ENCODE data around the gene GAD2.

The GAD2 gene

GRCh38 chr10:26291721-26292480 lies 75.3 kb downstream of the GAD2 start:
- Histone ChIP-seq H3K27ac (ENCODE audit: low read length) (no peak overlapping the region), H3K4me1 (ENCODE audit: insufficient read depth, low read length) (no peaks in the 10 kb centered on the region), H3K4me3 (ENCODE audit: low read depth in 1 of 2, low read length in 2 of 2) (no peak overlapping the region), H3K27me3 (ENCODE audit: insufficient read depth, low read length, poor library complexity) (peaks cover 14% of the 10 kb centered on the region), H3K4me2 (ENCODE audit: insufficient read depth, low read length) (no peak overlapping the region), H2AFZ (ENCODE audit: low read depth, low read length) (no peak overlapping the region), H4K20me1 (ENCODE audit: insufficient read depth, low read length) (no peaks in the 10 kb centered on the region), H3K9ac (ENCODE audit: low read depth, low read length) (no peak overlapping the region), H3K36me3 (ENCODE audit: insufficient read depth, low read length) (no peaks in the 10 kb centered on the region), H3K9me3 (ENCODE audit: insufficient read depth, low read length, severe bottlenecking) (no peaks in the 10 kb centered on the region), H3K79me2 (ENCODE audit: insufficient read depth, low read length) (no peaks in the 10 kb centered on the region)
- ATAC-seq (ENCODE audit: insufficient read depth, low read depth), result no peak
- no peak for DNase-seq
- no peak for TF ChIP-seq EZH2 (IDR thresholded peaks at IDR 0.05; ENCODE audit: borderline replicate concordance, low read depth, low read length, severe bottlenecking)
- TF ChIP-seq CTCF (IDR thresholded peaks at IDR 0.05; ENCODE audit: borderline replicate concordance, extremely low read depth, low read length, poor library complexity, severe bottlenecking), result no peak

- no peak for DNase-seq
These were observed 79.8 kb downstream of the GAD2 start for GRCh38 chr10:26296360-26296759.

DNA sequence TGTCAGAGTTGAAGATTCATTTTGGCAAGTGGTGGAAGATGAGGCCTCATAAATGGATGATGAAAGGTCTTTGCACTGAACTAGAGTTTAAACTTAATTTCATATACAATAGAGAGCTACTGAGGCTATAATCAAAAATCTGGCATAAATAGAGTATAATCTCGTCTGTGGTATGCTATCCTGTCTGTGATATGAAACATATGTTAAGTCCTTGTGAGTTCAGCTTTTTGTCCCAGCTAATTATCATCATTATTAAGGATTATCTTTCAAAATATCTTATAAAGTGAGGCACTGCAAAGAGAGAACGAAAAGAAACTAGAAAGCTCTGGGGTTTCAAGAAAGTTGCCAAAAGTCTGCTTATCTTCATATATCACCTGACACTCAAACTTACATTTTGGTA lies 83.4 kb downstream of the GAD2 start:
- no peak overlapping the region for H2AFZ ChIP-seq (ENCODE audit: low read depth, low read length)
- H3K4me1 ChIP-seq (ENCODE audit: insufficient read depth, low read length), result no peaks in the 10 kb centered on the region
- H3K27ac ChIP-seq (ENCODE audit: low read length), result no peak overlapping the region
- no peak overlapping the region for H3K4me2 ChIP-seq (ENCODE audit: insufficient read depth, low read length)
- H3K36me3 ChIP-seq (ENCODE audit: insufficient read depth, low read length), result no peaks in the 10 kb centered on the region
- no peak for TF ChIP-seq EZH2 (IDR thresholded peaks at IDR 0.05; ENCODE audit: borderline replicate concordance, low read depth, low read length, severe bottlenecking)
- no peak for TF ChIP-seq CTCF (IDR thresholded peaks at IDR 0.05; ENCODE audit: borderline replicate concordance, extremely low read depth, low read length, poor library complexity, severe bottlenecking)
- no peak overlapping the region for H3K9ac ChIP-seq (ENCODE audit: low read depth, low read length)
- no peaks in the 10 kb centered on the region for H4K20me1 ChIP-seq (ENCODE audit: insufficient read depth, low read length)
- no peak overlapping the region for H3K4me3 ChIP-seq (ENCODE audit: low read depth in 1 of 2, low read length in 2 of 2)
- DNase-seq, result no peak
- peaks cover 2% of the 10 kb centered on the region for H3K27me3 ChIP-seq (ENCODE audit: insufficient read depth, low read length, poor library complexity)
- H3K79me2 ChIP-seq (ENCODE audit: insufficient read depth, low read length), result no peaks in the 10 kb centered on the region
- no peak for ATAC-seq (ENCODE audit: insufficient read depth, low read depth)
- no peaks in the 10 kb centered on the region for H3K9me3 ChIP-seq (ENCODE audit: insufficient read depth, low read length, severe bottlenecking)

More at GRCh38 chr10:26296360-26296759, 79.8 kb downstream of the GAD2 start:
- Histone ChIP-seq H3K4me1 (ENCODE audit: insufficient read depth, low read length) (no peaks in the 10 kb centered on the region), H3K4me2 (ENCODE audit: insufficient read depth, low read length) (no peak overlapping the region), H2AFZ (ENCODE audit: low read depth, low read length) (no peak overlapping the region), H3K27ac (ENCODE audit: low read length) (no peak overlapping the region), H3K79me2 (ENCODE audit: insufficient read depth, low read length) (no peaks in the 10 kb centered on the region), H4K20me1 (ENCODE audit: insufficient read depth, low read length) (no peaks in the 10 kb centered on the region), H3K36me3 (ENCODE audit: insufficient read depth, low read length) (no peaks in the 10 kb centered on the region), H3K27me3 (ENCODE audit: insufficient read depth, low read length, poor library complexity) (no peaks in the 10 kb centered on the region), H3K4me3 (ENCODE audit: low read depth in 1 of 2, low read length in 2 of 2) (no peak overlapping the region), H3K9ac (ENCODE audit: low read depth, low read length) (no peak overlapping the region), H3K9me3 (ENCODE audit: insufficient read depth, low read length, severe bottlenecking) (no peaks in the 10 kb centered on the region)
- no peak for ATAC-seq (ENCODE audit: insufficient read depth, low read depth)
- no peak for TF ChIP-seq EZH2 (IDR thresholded peaks at IDR 0.05; ENCODE audit: borderline replicate concordance, low read depth, low read length, severe bottlenecking)
- TF ChIP-seq CTCF (IDR thresholded peaks at IDR 0.05; ENCODE audit: borderline replicate concordance, extremely low read depth, low read length, poor library complexity, severe bottlenecking), result no peak

All from DND-41 (cell line).